ENCODE data around the gene FPGS.

The FPGS gene

GRCh38 chr9:127793093-127793708 is 9.5 kb upstream of the FPGS start:
- H3K4me3 ChIP-seq (replicated peaks; ENCODE audit: low read depth, low read length): no peak overlapping the region
- no peak for DNase-seq (ENCODE audit: extremely low read depth, insufficient read length)
- peaks cover 24% of the 10 kb centered on the region for H3K36me3 ChIP-seq (ENCODE audit: control insufficient read depth, insufficient read depth, low read length)
- H3K27me3 ChIP-seq (replicated peaks; ENCODE audit: control insufficient read depth, insufficient read depth, low read length): no peaks in the 10 kb centered on the region
- no peak for TF ChIP-seq CTCF (IDR thresholded peaks at IDR 0.05; ENCODE audit: insufficient read depth, low read length, poor library complexity, severe bottlenecking)

- Histone ChIP-seq H3K36me3 (ENCODE audit: control insufficient read depth, insufficient read depth, low read length) (peaks cover 14% of the 10 kb centered on the region), H3K4me3 (replicated peaks; ENCODE audit: low read depth, low read length) (no peak overlapping the region), H3K27me3 (replicated peaks; ENCODE audit: control insufficient read depth, insufficient read depth, low read length) (no peaks in the 10 kb centered on the region)
- DNase-seq (ENCODE audit: extremely low read depth, insufficient read length): no peak
- TF ChIP-seq CTCF (IDR thresholded peaks at IDR 0.05; ENCODE audit: insufficient read depth, low read length, poor library complexity, severe bottlenecking): no peak
These were observed 8.5 kb upstream of the FPGS start for GRCh38 chr9:127794001-127794791.

GRCh38 chr9:127796225-127796813 is 6.4 kb upstream of the FPGS start:
- Histone ChIP-seq H3K4me3 (replicated peaks; ENCODE audit: low read depth, low read length) (no peak overlapping the region), H3K27me3 (replicated peaks; ENCODE audit: control insufficient read depth, insufficient read depth, low read length) (no peaks in the 10 kb centered on the region), H3K36me3 (ENCODE audit: control insufficient read depth, insufficient read depth, low read length) (peaks cover 2% of the 10 kb centered on the region)
- DNase-seq (ENCODE audit: extremely low read depth, insufficient read length): no peak
- TF ChIP-seq CTCF (IDR thresholded peaks at IDR 0.05; ENCODE audit: insufficient read depth, low read length, poor library complexity, severe bottlenecking): no peak

GRCh38 chr9:127796852-127797370 is 5.8 kb upstream of the FPGS start:
- Histone ChIP-seq H3K27me3 (replicated peaks; ENCODE audit: control insufficient read depth, insufficient read depth, low read length) (no peaks in the 10 kb centered on the region), H3K4me3 (replicated peaks; ENCODE audit: low read depth, low read length) (no peak overlapping the region), H3K36me3 (ENCODE audit: control insufficient read depth, insufficient read depth, low read length) (peaks cover 2% of the 10 kb centered on the region)
- DNase-seq (ENCODE audit: extremely low read depth, insufficient read length): no peak
- no peak for TF ChIP-seq CTCF (IDR thresholded peaks at IDR 0.05; ENCODE audit: insufficient read depth, low read length, poor library complexity, severe bottlenecking)

GRCh38 chr9:127801955-127802575 is 617 bp upstream of the FPGS start:
- no peak for DNase-seq (ENCODE audit: extremely low read depth, insufficient read length)
- no peaks in the 10 kb centered on the region for H3K27me3 ChIP-seq (replicated peaks; ENCODE audit: control insufficient read depth, insufficient read depth, low read length)
- TF ChIP-seq CTCF (IDR thresholded peaks at IDR 0.05; ENCODE audit: insufficient read depth, low read length, poor library complexity, severe bottlenecking): peak; percentile 25
- peak overlapping the region; percentile 65 for H3K4me3 ChIP-seq (replicated peaks; ENCODE audit: low read depth, low read length)
- peaks cover 6% of the 10 kb centered on the region for H3K36me3 ChIP-seq (ENCODE audit: control insufficient read depth, insufficient read depth, low read length)
